NCI-H748 (cell line): ENCODE data around the gene KRT28.
"Not testable (repeated sequence)": the region's sequence is repeated elsewhere in the genome, so short reads cannot be mapped to it uniquely, and the experiment has no call there.

ENCODE experiments used
- DNase-seq: peaks from one replicate; lab custom pipeline; 2025; ENCODE audit not compliant: unreplicated experiment; lab: John Stamatoyannopoulos, UW

KRT28 gene

DNA sequence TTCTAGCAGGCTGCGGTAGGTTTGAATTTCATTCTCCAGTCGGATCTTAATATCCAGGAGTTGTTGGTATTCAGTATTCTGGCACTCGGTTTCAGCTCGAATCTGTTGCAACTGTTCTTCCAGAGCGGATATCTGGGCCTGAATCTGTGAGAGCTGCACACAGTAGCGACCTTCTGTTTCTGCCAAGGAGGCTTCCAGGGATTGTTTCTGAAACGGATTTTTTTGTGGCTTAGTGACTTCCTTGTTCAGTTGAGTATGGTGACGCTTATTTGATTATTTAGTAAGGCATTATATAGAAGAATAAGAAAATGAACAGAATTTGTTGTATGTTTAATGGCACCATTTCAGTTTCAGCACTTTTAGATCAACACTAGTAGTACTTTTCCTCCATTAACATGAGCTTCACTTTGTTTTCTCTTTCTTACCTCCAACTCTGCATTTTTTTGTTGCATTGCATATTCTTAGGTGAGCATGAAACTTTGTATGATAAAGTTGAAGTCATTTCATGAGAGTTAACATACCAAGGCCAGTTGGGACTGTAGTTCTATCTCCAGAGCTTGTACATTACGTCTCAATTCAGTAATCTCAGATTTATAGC lies 19.9 kb upstream of the KRT28 start:
- DNase-seq, result peak; percentile 5

DNA sequence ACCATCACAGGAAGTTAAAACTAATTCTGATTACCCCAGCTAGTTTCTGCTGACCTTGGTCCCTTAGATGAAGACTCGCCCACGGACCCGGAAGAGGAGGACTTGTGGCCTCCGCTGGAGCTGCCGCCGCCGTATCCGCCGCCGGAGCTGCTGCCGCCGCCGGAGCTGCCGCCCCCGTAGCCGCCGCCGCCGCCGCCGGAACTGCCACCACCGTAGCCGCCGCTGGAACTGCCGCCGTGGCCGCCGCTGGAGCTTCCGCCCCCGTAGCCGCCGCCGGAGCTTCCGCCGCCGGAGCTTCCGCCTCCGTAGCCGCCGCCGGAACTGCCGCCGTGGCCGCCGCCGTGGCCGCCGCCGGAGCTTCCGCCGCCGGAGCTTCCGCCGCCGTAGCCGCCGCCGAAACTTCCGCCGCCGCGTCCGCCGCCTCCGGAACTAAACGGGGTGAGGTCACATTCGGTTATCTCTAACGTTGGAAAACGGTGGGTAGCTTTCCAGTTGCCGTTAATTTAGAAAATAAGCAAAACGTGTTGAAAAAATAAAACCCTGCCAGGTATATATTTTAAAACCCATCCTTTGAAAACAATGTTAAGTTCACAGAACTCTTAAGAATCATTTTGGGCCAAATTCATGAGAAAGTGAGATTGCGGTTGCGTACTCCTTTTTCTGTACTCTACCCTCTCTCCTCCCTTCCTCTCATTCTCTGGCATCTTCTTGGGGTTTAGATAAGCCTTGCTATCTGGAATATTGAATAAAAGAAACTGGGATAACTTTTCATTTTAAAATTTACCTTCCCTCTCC lies 19.2 kb upstream of the KRT28 start:
- peak; percentile 82 for DNase-seq

DNA sequence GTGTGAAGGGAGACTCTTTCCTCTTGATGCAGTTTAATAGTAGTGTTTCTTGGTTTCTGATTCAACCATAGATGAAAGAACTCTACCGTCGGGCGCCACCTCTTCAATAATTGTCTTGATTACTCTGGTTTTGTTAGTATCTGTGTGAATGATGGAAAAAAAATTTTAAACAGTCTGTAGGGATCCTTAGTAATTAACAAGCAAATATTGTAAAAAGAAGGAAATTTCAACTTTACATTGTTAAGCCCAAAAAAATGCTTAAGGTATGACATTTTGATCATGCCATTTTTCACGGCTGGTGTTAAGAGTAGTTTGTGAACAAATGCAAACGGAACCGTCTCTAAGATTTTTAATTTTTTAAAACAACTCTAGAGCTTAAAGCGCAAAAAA lies 18.6 kb upstream of the KRT28 start:
- DNase-seq, result no peak

DNA sequence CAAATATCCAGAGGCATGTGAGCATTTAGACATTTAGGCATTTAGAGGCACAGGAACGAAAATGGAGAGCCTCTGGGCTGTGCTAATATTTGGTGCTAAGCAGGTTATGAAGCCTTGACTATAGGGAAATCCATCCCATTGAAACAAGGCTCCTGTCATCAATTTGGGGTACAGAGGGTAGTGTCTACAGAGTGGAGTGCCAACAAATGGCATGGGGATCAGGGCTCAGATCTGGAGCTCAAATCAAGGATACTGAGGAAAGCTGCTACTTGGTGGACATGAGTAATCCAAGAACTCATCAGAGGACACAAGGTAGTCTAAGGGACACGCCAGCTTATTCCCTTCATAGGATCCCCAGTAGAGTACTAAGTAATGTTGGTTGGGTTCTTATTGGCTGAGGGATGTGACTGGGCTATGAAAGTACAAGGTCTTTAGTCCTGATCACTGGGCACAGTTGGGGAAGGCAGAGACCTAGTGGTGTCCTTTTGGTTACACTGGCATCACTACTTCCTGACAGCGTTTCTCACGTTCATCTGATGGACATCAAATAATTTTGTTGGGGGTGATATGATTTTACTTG lies 17.4 kb upstream of the KRT28 start:
- no peak for DNase-seq

DNA sequence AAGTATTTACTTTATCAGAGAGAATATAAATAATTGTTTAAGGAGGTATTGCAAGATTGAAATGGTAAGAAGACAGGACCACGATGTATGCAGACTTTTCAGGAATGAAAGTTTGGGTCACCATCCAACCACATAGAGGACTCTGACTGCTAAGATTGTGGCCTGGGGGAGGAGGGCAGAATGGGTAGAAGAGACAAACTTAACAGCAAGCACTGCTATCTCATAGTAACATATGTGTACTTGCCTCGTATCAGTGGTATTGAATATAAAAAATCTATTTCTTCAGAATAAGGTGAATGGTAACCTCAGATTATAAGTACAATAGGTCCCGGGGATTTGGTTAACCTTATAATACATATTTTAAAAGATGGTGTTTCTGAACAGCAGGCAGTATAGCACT lies 16.8 kb upstream of the KRT28 start:
- no peak for DNase-seq

DNA sequence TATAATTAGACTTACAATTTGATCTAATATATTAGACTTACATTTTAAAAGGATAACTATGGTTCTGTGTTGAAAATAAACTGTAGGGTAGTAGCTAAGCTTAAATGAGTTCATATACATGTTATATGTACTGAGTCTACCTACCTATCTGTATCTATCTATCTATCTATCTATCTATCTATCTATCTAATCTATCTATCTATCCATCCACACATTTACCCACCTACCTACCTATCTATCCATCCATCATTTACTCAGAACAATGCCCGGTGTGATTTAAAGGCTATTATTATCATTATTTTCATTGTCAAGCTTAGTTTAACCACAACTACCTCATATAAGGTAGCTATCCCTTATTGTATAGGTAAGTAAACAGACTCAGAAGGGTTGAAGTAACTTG lies 15.6 kb upstream of the KRT28 start:
- no peak for DNase-seq

DNA sequence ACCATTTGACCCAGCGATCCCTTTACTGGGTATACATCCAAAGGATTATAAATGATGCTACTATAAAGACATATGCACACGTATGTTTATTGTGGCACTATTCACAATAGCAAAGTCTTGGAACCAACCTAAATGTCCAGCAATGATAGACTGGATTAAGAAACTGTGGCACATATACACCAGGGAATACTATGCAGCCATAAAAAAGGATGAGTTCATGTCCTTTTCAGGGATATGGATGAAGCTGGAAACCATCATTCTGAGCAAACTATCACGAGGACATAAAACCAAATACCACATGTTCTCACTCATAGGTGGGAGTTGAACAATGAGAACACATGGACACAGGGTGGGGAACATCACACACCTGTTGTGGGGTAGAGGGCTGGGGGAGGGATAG lies 14.9 kb upstream of the KRT28 start:
- DNase-seq, result not testable (repeated sequence)

DNA sequence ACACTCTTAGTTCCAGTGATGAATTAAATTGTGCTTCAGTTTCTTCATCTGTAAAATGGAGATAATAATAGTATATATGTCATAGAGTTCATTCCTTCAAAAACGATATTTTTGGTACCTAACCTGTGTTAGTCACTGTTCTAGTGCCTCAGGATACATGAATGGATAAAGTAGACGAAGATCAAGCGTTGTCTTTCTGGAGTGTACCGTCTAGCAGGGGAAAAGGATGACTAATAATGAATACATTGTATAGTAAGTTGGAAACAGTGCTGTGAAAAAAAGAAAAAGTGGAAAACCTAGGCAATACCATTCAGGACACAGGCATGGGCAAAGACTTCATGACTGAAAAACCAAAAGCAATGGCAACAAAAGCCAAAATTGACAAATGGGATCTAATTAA lies 14.0 kb upstream of the KRT28 start:
- DNase-seq, result no peak

DNA sequence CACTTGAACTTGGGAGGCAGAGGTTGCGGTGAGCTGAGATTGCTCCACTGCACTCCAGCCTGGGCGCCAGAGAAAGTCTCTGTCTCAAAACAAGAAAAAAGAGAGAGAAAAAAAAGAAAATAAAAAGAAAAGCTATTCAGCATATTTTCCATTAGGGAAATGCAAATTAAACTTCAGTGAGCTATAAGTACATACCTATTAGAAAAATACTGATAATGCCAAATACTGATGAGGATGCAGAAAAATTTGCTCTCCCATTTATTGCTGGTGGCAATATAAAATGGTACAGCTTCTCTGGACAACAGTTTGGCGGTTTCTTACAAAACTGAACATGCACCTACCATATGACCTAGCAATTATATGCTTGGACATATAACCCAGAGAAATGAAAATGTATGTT lies 12.9 kb upstream of the KRT28 start:
- DNase-seq, result no peak

DNA sequence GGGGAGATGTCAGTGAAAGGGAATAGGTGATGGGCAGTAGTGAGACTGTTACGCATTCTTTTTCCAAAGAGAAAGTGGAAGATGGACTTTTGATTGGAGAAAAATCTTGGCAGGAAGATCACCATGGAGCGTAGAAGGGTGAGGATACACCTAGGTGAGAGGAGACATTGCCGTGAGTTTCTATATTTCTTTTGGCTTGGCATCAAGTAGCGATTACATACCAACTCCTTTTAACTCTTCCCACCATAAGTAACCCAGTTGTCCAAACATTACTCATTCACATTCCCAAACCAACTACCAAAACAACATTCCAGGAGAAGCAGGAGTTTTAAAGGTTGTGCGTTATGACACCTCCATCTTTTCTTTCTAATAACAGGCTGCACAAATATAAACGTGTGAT lies 10.7 kb upstream of the KRT28 start:
- no peak for DNase-seq

DNA sequence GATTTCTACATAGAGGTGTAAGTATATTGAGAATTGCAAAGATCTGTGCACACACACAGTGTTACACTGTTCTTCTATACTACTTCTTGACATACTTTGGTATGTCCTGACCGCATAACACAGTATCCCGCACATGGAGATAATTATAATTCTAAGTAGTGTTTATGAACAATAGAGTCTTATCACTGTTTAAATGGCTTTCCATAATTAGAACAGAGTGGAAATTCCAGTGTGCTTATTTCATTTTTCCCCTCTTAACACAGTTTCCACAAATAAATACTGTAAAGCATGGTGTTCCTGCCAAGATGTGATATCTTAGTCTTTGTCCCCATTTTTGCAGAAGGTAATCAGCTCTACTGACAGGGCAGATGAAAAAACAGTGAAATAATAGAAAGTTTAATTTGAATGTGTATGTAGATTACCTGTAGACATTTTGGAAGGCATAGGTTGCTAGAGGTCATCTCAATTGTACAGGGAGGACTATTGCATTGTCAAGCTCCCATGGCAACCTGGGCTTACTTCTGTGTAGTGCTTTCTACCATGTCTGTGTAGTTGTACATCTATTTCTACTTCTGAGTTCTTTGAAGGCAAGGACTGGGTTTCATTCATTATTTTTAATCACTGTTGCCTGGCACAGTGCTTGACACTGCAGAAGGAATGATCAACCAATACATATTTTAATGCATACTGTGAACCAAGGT lies 10.1 kb upstream of the KRT28 start:
- DNase-seq, result no peak

DNA sequence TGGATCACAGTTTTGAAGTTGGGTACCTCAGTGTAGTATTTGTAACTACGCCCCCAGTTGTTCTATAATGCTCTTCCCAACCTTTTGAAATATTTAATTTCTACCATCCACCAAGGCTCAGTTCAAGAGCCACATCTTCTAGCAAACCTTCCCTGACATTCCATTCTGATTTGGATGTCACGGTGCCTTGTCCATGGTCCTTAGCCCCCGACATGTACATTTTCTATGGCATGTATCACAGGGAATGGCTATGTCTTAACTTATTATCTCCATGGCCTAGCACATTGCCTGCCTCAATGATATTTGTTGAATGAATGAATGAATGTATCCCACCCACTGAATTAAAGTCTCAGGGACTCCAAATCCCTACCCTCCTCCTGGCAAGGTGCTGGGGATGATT lies 6.4 kb upstream of the KRT28 start:
- no peak for DNase-seq

DNA sequence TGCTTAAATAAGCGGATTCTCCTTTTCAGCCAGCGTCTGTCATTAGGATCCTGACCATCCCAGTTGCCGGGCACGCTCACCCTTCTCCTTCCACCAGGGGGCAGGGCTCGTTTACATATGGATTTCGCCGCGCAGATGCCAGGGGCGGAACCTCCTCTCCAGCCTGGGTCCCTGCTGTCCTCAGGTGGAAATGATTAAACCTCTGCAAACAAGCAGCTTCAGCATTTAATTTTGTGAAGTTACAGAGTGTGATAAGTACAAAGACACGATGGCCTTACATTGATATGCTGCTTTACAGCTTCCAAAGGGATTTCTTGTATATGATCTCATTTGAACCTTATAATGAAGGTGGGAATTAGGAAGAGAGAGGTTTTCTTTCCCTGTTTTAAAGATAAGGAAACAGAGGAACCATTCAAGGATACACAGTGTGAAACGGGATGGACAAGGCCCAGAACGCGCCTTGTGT lies 3.9 kb upstream of the KRT28 start:
- peak; percentile 84 for DNase-seq

DNA sequence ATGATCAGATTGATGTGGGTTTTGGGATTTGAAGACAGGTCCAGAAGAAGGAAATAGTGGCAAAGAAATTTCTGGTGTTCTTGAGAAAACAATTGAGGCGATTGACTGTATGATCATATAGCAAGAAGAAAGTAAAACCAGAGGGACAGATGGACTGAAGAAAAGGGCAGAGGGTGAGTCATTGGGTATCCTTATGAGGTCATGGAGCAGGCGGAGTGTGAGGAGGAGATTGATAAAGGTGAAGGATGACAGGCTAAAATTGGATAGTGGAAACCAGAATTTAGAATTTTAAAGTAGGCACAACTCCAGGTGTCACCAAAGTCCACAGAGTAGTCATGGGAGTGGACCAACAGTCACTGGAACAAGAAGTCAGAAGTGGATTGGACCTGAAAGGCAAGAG lies 1.4 kb upstream of the KRT28 start:
- DNase-seq, result no peak

DNA sequence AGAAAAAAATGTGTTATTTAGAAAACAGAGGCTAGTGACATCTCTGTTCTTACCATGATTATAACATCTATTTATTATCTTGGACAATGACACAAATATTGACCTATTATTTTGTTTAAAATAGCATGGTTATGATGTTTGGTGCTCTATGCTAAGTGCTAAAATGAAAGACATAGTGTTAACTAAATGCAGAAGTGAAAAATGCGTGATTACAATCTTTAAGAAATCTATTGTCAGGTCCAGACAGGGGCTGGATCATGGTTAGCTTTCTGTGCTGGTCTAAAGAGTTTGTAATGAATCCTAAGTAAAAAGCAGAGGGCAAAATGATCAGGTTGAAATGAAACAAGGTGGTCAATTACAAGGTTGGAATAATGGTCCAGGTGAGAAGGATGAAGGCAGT lies 622 bp upstream of the KRT28 start:
- no peak for DNase-seq

DNA sequence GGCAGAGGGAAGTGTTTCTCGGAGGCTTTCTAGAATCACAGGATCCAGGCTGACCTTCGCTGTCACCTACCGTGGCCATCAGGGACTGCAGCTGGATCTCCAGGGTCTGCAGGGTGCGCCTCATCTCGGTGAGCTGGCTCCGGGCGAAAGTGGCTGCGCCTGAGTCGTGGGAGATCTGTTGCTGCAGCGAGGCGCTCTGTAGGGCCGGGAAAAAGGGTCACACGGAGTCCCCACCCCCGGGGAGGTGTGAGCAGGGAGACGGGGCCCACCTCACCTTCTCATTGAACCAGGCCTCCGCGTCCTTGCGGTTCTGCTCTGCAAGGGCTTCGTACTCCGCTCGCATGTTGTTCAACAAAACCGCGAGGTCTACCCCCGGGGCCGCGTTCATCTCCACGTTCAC lies 2.9 kb downstream of the KRT28 start:
- no peak for DNase-seq

DNA sequence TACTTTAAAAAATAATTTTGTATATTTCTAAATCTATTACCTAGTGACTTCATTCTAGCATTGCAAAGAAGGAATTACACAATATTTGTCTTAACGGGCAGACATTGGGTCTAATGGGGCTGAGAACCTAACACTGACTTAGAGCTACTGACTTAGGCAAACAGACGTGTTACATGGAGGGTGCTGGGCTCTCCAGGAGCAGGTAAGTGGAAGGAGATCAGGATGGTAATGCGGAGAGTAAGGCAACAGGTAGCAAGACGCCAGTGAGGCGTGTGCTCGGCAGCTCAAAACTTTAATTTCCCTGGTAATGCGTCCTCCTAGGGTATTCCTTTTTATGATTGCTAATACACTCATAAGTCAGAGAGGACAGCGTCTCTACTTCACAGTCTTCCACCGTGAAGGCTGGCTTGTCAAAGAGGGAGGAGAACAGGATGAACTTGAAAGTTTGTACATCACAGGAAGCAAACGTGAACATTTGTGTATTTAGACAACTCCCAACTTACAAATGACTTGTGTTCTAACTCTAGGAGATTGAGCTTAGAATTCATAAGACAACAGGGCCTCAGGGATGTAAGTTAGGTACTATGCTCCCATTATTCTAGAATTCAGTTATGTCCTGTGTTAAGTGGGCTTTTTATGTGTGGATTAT lies 4.6 kb downstream of the KRT28 start:
- DNase-seq, result no peak

DNA sequence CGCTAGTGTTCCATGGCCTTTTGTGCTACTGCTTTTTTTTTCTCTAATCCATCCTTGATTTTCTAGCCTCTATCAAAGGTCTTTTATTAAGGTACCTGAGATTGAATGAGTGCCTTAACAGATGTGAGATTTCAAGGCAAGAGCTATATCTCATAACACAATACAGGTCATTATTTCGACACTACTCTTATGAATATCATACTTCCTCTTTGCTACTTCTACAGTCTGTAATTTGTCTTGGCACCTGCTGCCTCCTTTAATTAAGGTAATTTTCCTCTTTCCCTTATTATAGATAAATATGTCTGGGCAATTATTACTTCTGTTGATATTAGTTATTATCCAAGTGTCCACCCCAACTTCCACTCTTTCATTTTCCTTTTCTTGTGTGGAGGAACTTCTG lies 5.3 kb downstream of the KRT28 start:
- no peak for DNase-seq

DNA sequence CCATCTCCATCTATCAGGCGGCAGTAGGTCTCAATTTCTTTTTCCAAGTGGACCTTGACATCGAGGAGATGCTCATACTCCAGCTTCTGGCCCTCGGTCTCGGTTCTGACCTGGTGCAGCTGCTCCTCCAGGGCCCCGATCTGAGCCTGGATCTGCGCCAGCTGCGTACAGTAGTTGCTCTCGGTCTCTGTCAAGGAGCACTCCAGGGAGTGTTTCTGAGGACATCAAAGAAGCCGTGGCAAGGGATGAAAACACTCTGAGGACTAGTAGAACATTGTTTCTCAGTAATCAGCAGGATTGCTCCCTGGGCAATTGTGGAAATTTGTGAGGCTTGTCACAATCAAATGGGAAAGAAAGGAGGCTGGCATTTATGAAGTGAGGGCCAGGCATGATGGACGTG lies 5.9 kb downstream of the KRT28 start:
- no peak for DNase-seq

DNA sequence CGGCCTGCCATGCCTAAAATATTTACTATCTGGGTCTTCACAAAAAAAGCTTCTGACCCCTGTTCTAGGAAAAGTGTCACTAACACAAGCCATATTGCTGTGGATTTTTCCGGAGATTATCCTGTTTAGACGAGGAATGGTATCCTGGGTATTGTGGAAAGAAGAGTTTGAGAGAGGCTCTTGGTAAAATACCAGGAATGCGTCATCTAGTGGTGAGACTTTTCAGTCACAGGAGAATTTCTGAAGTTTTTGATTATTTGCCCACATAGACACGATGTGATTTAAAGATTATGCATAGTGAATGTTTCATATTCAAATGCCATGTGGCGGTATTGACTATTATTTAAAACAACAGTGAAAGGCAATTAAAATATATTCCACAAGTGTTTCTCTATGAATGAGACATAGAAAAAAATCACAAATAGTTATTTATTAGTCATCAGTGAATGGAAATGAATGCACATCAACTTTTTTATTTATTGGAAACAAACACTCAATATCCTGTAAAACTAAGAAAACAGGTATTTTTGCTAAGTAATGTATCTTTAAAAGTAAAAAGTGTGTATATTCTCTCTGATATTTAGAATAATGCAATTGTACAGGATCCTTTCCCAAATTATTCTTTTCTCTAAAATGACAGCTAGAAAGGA lies 7.8 kb downstream of the KRT28 start:
- peak; percentile 44 for DNase-seq

DNA sequence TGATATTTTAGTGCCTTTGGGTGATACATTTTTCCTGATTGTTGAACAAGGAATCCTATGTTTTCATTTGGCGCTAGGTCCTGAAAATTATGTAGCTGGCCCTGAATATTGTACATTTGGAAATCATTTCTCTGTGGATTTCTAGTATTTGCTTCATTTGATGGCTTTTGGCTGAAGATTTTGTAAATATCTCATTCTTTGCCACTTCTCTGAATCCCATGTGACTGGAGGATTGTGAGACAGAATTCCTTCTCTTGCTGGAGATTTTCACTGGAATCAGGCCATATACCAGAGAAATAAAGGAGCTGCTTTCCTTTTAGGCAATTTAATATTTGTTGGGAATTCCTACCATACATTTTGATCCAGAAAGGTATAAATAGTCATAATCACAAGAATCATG lies 8.6 kb downstream of the KRT28 start:
- no peak for DNase-seq
